HL-60 (cell line): ENCODE measurements around the gene CD93.

ENCODE experiments used
- DNase-seq, 2 experiments: peaks; one replicate each; pipeline ENCODE4 v3.0.0-alpha.2; 2010 to 2020; ENCODE audit warnings: low read depth in 1 of 2, low spot score in 1 of 2
- H3K27ac ChIP-seq: fragments of 250-450 bp; sonication (Bioruptor Pico); replicated peaks from 2 replicates; pipeline ENCODE4 v1.5.1; 2020; ENCODE audit warnings: mild to moderate bottlenecking, moderate library complexity
- H3K27me3 ChIP-seq: fragments of 250-450 bp; sonication (Bioruptor Pico); 2 replicates; pipeline ENCODE4 v1.5.1; 2021; ENCODE audit warnings: mild to moderate bottlenecking, moderate library complexity; ENCODE audit not compliant: insufficient read depth, poor library complexity, severe bottlenecking
- H3K4me3 ChIP-seq: replicated peaks from 2 replicates; pipeline ENCODE4 v1.5.1; 2011; ENCODE audit warnings: mild to moderate bottlenecking, control low read depth, low read length; ENCODE audit not compliant: insufficient read depth
- CTCF ChIP-seq: IDR thresholded peaks from one replicate; pipeline ENCODE4 v1.5.1; 2011; ENCODE audit warnings: low read length, control low read depth, inconsistent platforms; ENCODE audit not compliant: insufficient read depth
- GABPA ChIP-seq: IDR thresholded peaks from 2 replicates; pipeline ENCODE4 v1.6.1; 2012; ENCODE audit warnings: low read depth
- POLR2AphosphoS5 ChIP-seq: IDR thresholded peaks from 2 replicates; pipeline ENCODE4 v1.6.1; 2012; ENCODE audit warnings: low read depth
- REST ChIP-seq: IDR thresholded peaks from 2 replicates; pipeline ENCODE4 v1.6.1; 2012; ENCODE audit warnings: low read depth; ENCODE audit not compliant: insufficient replicate concordance
- SPI1 ChIP-seq: IDR thresholded peaks from 2 replicates; pipeline ENCODE4 v1.6.1; 2012; ENCODE audit warnings: low read depth, mild to moderate bottlenecking, borderline replicate concordance

The CD93 gene

GRCh38 chr20:23080521-23080920 lies 5.6 kb downstream of the CD93 start:
- Histone ChIP-seq H3K27ac (no peak overlapping the region), H3K4me3 (no peak overlapping the region), H3K27me3 (no peaks in the 10 kb centered on the region)
- no peak for TF ChIP-seq GABPA
- no peak for TF ChIP-seq SPI1
- TF ChIP-seq CTCF: no peak
- TF ChIP-seq POLR2AphosphoS5: no peak
- TF ChIP-seq REST: no peak
- peak in 1 of 2 experiments; percentile 52 for DNase-seq

GRCh38 chr20:23079926-23080325 lies 6.2 kb downstream of the CD93 start:
- DNase-seq: no peak
- H3K27me3 ChIP-seq: no peaks in the 10 kb centered on the region
- TF ChIP-seq SPI1: no peak
- no peak for TF ChIP-seq REST
- TF ChIP-seq GABPA: no peak
- TF ChIP-seq CTCF: no peak
- TF ChIP-seq POLR2AphosphoS5: no peak
- H3K4me3 ChIP-seq: no peak overlapping the region
- H3K27ac ChIP-seq: no peak overlapping the region

- Histone ChIP-seq H3K4me3 (no peak overlapping the region), H3K27ac (no peak overlapping the region), H3K27me3 (no peaks in the 10 kb centered on the region)
- TF ChIP-seq CTCF (no peak), POLR2AphosphoS5 (no peak), SPI1 (no peak), REST (no peak), GABPA (no peak)
- no peak for DNase-seq
These were observed 7.1 kb downstream of the CD93 start for GRCh38 chr20:23079016-23079351.
